ENCODE data around the gene GAPDH.

GRCh38 chr12:6570264-6570887, 36.1 kb downstream of the GAPDH start:
- TF ChIP-seq RAD21 (IDR thresholded peaks at IDR 0.05; ENCODE audit: low read length), result peak; percentile 53
- TF ChIP-seq TAF1 (IDR thresholded peaks at IDR 0.05; ENCODE audit: borderline replicate concordance, low read depth, low read length), result no peak
- TF ChIP-seq CTCF (IDR thresholded peaks at IDR 0.05), result peak; percentile 71
- no peak for TF ChIP-seq RXRA (IDR thresholded peaks at IDR 0.05; ENCODE audit: borderline replicate concordance, low read depth)
- TF ChIP-seq ZBTB33 (IDR thresholded peaks at IDR 0.05; ENCODE audit: borderline replicate concordance, low read depth), result no peak
- no peak for TF ChIP-seq EP300 (IDR thresholded peaks at IDR 0.05; ENCODE audit: borderline replicate concordance in 1 of 2, low read depth in 1 of 2, low read length in 1 of 2)
